Stimulated activated naive B cell treated with anti-CD40 and anti-IgM and Interleukin-4, amounts not matched to agents 10 μg/mL and 1 μg/mL and 100 μg/mL, for 72 hours (primary cell): ENCODE measurements around the gene TPD52L1.
A peak's percentile ranks its signal among the peaks of the same experiment; 100 is the strongest.

Experiments used
- ATAC-seq, 2 donors: fragments of 150-1000 bp; cut with Tn5 transposase; replicated peaks; 2 replicates each; pipeline ENCODE4 v1.10.0; 2021; ENCODE audit warnings: moderate library complexity in 1 of 2
- DNase-seq: peaks from one replicate; pipeline ENCODE4 v3.0.0; 2021
- H3K27ac Mint-ChIP-seq: one replicate; pipeline ENCODE4 v1.8.0; 2022; ENCODE audit warnings: mild to moderate bottlenecking, mixed read lengths
- H3K27me3 Mint-ChIP-seq, 2 donors: one replicate each; pipeline ENCODE4 v1.8.0; 2022; ENCODE audit warnings: mixed read lengths in 2 of 2
- H3K36me3 Mint-ChIP-seq, 2 donors: one replicate each; pipeline ENCODE4 v1.8.0; 2022; ENCODE audit warnings: mixed read lengths in 2 of 2, mild to moderate bottlenecking in 1 of 2
- H3K4me1 Mint-ChIP-seq, 2 donors: one replicate each; pipeline ENCODE4 v1.8.0; 2022; ENCODE audit warnings: mixed read lengths in 2 of 2, mild to moderate bottlenecking in 1 of 2
- H3K4me3 Mint-ChIP-seq, 2 donors: one replicate each; pipeline ENCODE4 v1.8.0; 2022; ENCODE audit warnings: mild to moderate bottlenecking in 2 of 2, mixed read lengths in 2 of 2, moderate library complexity in 1 of 2
- H3K9me3 Mint-ChIP-seq, 2 donors: one replicate each; pipeline ENCODE4 v1.8.0; 2022; ENCODE audit warnings: mixed read lengths in 2 of 2, mild to moderate bottlenecking in 1 of 2

Gene TPD52L1

GRCh38 chr6:125153391-125154117, at the start of gene TPD52L1:
Gene TPD52L1, plus strand, starts transcription at chr6:125153773. Its CDS starts 179 bp downstream, at chr6:125153952.
- H3K9me3 Mint-ChIP-seq = peaks cover 0 to 4% of the 10 kb centered on the region in 2 donors
- peaks cover 44 to 57% of the 10 kb centered on the region in 2 donors for H3K27me3 Mint-ChIP-seq
- ATAC-seq (peak; percentile 88 to 91), DNase-seq (peak; percentile 46)
- peaks cover 6 to 12% of the 10 kb centered on the region in 2 donors for H3K4me1 Mint-ChIP-seq
- no peak within 1 kb of the TSS for H3K27ac Mint-ChIP-seq
- no peaks in the 10 kb centered on the region for H3K36me3 Mint-ChIP-seq
- peak within 1 kb of the TSS; percentile 62 to 81 for H3K4me3 Mint-ChIP-seq

- H3K4me1 Mint-ChIP-seq = peaks cover 0 to 8% of the 10 kb centered on the region in 2 donors
- peaks cover 0 to 2% of the 10 kb centered on the region in 2 donors for H3K36me3 Mint-ChIP-seq
- H3K27ac Mint-ChIP-seq = no peak overlapping the region
- ATAC-seq (no peak), DNase-seq (no peak)
- H3K9me3 Mint-ChIP-seq = peaks cover 9% of the 10 kb centered on the region in 2 donors
- no peak overlapping the region for H3K4me3 Mint-ChIP-seq
- H3K27me3 Mint-ChIP-seq = peaks cover 5 to 10% of the 10 kb centered on the region in 2 donors
These were observed 49.1 kb upstream of the TPD52L1 start for GRCh38 chr6:125104425-125104824.

GRCh38 chr6:125107048-125107447, 46.5 kb upstream of the TPD52L1 start:
- Mint-ChIP-seq H3K4me1 (no peaks in the 10 kb centered on the region), H3K4me3 (no peak overlapping the region), H3K9me3 (peaks cover 23 to 28% of the 10 kb centered on the region in 2 donors), H3K36me3 (peaks cover 5 to 11% of the 10 kb centered on the region in 2 donors), H3K27ac (no peak overlapping the region), H3K27me3 (no peaks in the 10 kb centered on the region)
- ATAC-seq (no peak), DNase-seq (no peak)

GRCh38 chr6:125107896-125108295, 45.7 kb upstream of the TPD52L1 start:
- ATAC-seq (no peak), DNase-seq (no peak)
- peaks cover 29 to 34% of the 10 kb centered on the region in 2 donors for H3K9me3 Mint-ChIP-seq
- H3K4me1 Mint-ChIP-seq = no peaks in the 10 kb centered on the region
- peaks cover 10 to 15% of the 10 kb centered on the region in 2 donors for H3K36me3 Mint-ChIP-seq
- no peak overlapping the region for H3K27ac Mint-ChIP-seq
- no peak overlapping the region for H3K4me3 Mint-ChIP-seq
- H3K27me3 Mint-ChIP-seq = no peaks in the 10 kb centered on the region

GRCh38 chr6:125110056-125110455, 43.5 kb upstream of the TPD52L1 start:
- ATAC-seq (no peak), DNase-seq (no peak)
- Mint-ChIP-seq H3K27ac (no peak overlapping the region), H3K27me3 (no peaks in the 10 kb centered on the region), H3K4me3 (no peak overlapping the region), H3K36me3 (peaks cover 10 to 15% of the 10 kb centered on the region in 2 donors), H3K9me3 (peaks cover 29 to 34% of the 10 kb centered on the region in 2 donors), H3K4me1 (no peaks in the 10 kb centered on the region)

- DNase-seq (no peak), ATAC-seq (no peak)
- no peak overlapping the region for H3K4me3 Mint-ChIP-seq
- no peaks in the 10 kb centered on the region for H3K27me3 Mint-ChIP-seq
- peaks cover 27 to 34% of the 10 kb centered on the region in 2 donors for H3K9me3 Mint-ChIP-seq
- no peak overlapping the region for H3K27ac Mint-ChIP-seq
- H3K36me3 Mint-ChIP-seq = peaks cover 10 to 15% of the 10 kb centered on the region in 2 donors
- H3K4me1 Mint-ChIP-seq = no peaks in the 10 kb centered on the region
These were observed 42.2 kb upstream of the TPD52L1 start for GRCh38 chr6:125111219-125111983.

GRCh38 chr6:125112934-125113333, 40.6 kb upstream of the TPD52L1 start:
- H3K4me1 Mint-ChIP-seq = no peaks in the 10 kb centered on the region
- peaks cover 10 to 15% of the 10 kb centered on the region in 2 donors for H3K36me3 Mint-ChIP-seq
- ATAC-seq = no peak
- H3K9me3 Mint-ChIP-seq = peaks cover 25 to 34% of the 10 kb centered on the region in 2 donors
- peaks cover 0 to 6% of the 10 kb centered on the region in 2 donors for H3K27me3 Mint-ChIP-seq
- H3K4me3 Mint-ChIP-seq = no peak overlapping the region
- no peak overlapping the region for H3K27ac Mint-ChIP-seq
- DNase-seq = no peak

GRCh38 chr6:125114248-125114858, 39.2 kb upstream of the TPD52L1 start:
- peaks cover 10 to 13% of the 10 kb centered on the region in 2 donors for H3K36me3 Mint-ChIP-seq
- H3K27ac Mint-ChIP-seq = no peak overlapping the region
- no peak overlapping the region for H3K4me3 Mint-ChIP-seq
- ATAC-seq = no peak
- peaks cover 0 to 6% of the 10 kb centered on the region in 2 donors for H3K27me3 Mint-ChIP-seq
- no peaks in the 10 kb centered on the region for H3K4me1 Mint-ChIP-seq
- peaks cover 20 to 25% of the 10 kb centered on the region in 2 donors for H3K9me3 Mint-ChIP-seq
- DNase-seq = no peak

GRCh38 chr6:125116170-125116569, 37.4 kb upstream of the TPD52L1 start:
- Mint-ChIP-seq H3K27ac (no peak overlapping the region), H3K9me3 (peaks cover 10 to 11% of the 10 kb centered on the region in 2 donors), H3K36me3 (peaks cover 5 to 7% of the 10 kb centered on the region in 2 donors), H3K4me3 (no peak overlapping the region), H3K27me3 (peaks cover 10 to 11% of the 10 kb centered on the region in 2 donors), H3K4me1 (no peaks in the 10 kb centered on the region)
- ATAC-seq (no peak), DNase-seq (no peak)

GRCh38 chr6:125116710-125117109, 36.9 kb upstream of the TPD52L1 start:
- ATAC-seq = no peak
- Mint-ChIP-seq H3K4me1 (no peaks in the 10 kb centered on the region), H3K36me3 (peaks cover 4 to 5% of the 10 kb centered on the region in 2 donors)

GRCh38 chr6:125117818-125118217, 35.8 kb upstream of the TPD52L1 start:
- peaks cover 10 to 13% of the 10 kb centered on the region in 2 donors for H3K27me3 Mint-ChIP-seq
- no peak overlapping the region for H3K27ac Mint-ChIP-seq
- no peak for ATAC-seq
- no peaks in the 10 kb centered on the region for H3K9me3 Mint-ChIP-seq
- H3K4me3 Mint-ChIP-seq = no peak overlapping the region
- H3K4me1 Mint-ChIP-seq = no peaks in the 10 kb centered on the region
- DNase-seq = no peak
- no peaks in the 10 kb centered on the region for H3K36me3 Mint-ChIP-seq

More at GRCh38 chr6:125116710-125117109, 36.9 kb upstream of the TPD52L1 start:
- no peak for DNase-seq
- H3K27me3 Mint-ChIP-seq = peaks cover 10 to 13% of the 10 kb centered on the region in 2 donors
- no peak overlapping the region for H3K4me3 Mint-ChIP-seq
- H3K9me3 Mint-ChIP-seq = peaks cover 5 to 6% of the 10 kb centered on the region in 2 donors
- H3K27ac Mint-ChIP-seq = no peak overlapping the region

GRCh38 chr6:125120054-125120590, 33.5 kb upstream of the TPD52L1 start:
- ATAC-seq = no peak
- Mint-ChIP-seq H3K4me1 (no peaks in the 10 kb centered on the region), H3K9me3 (no peaks in the 10 kb centered on the region), H3K36me3 (no peaks in the 10 kb centered on the region), H3K4me3 (no peak overlapping the region), H3K27me3 (peaks cover 10 to 13% of the 10 kb centered on the region in 2 donors), H3K27ac (no peak overlapping the region)
- no peak for DNase-seq

- no peak for ATAC-seq
- H3K9me3 Mint-ChIP-seq = no peaks in the 10 kb centered on the region
These were observed 31.7 kb upstream of the TPD52L1 start for GRCh38 chr6:125121894-125122293.

GRCh38 chr6:125123051-125123450, 30.5 kb upstream of the TPD52L1 start:
- DNase-seq (no peak), ATAC-seq (no peak)
- Mint-ChIP-seq H3K27me3 (peaks cover 7 to 10% of the 10 kb centered on the region in 2 donors), H3K36me3 (no peaks in the 10 kb centered on the region), H3K27ac (no peak overlapping the region), H3K4me1 (no peaks in the 10 kb centered on the region), H3K9me3 (no peaks in the 10 kb centered on the region), H3K4me3 (no peak overlapping the region)

More at GRCh38 chr6:125121894-125122293, 31.7 kb upstream of the TPD52L1 start:
- DNase-seq = no peak
- H3K27ac Mint-ChIP-seq = no peak overlapping the region
- H3K4me3 Mint-ChIP-seq = no peak overlapping the region
- H3K4me1 Mint-ChIP-seq = no peaks in the 10 kb centered on the region
- H3K36me3 Mint-ChIP-seq = no peaks in the 10 kb centered on the region
- peaks cover 10 to 12% of the 10 kb centered on the region in 2 donors for H3K27me3 Mint-ChIP-seq
